Kidney (tissue), 14 donors: ENCODE data around the gene TRIAP1. TPM values are rescaled to one million over a fixed set of nuclear protein-coding genes. Genes with fewer than 3 reads are reported as not detected.

ENCODE experiments used
- DNase-seq, 5 donors: peaks; one replicate each; pipeline ENCODE4 v3.0.0-alpha.2; 2013 to 2020
- FAIRE-seq: peaks from 2 replicates; lab custom pipeline; 2012; peaks lifted over from hg19 to GRCh38; lab: Jason Lieb, UNC
- H3K27ac ChIP-seq, 2 donors: one replicate each; pipeline ENCODE4 v1.7.0; 2013; ENCODE audit warnings: low read depth in 2 of 2, low read length in 2 of 2, inconsistent platforms in 1 of 2
- H3K27me3 ChIP-seq: one replicate; pipeline ENCODE4 v1.7.1; 2013; ENCODE audit warnings: low read length, inconsistent platforms; ENCODE audit not compliant: control insufficient read depth, insufficient read depth
- H3K36me3 ChIP-seq, 3 donors: one replicate each; pipeline versions ENCODE4 v1.7.0 to v1.7.1; 2013; ENCODE audit warnings: low read length in 3 of 3, control low read depth in 1 of 3, inconsistent platforms in 1 of 3; ENCODE audit not compliant: insufficient read depth in 3 of 3, control insufficient read depth in 2 of 3
- H3K4me1 ChIP-seq, 3 donors: one replicate each; pipeline versions ENCODE4 v1.7.0 to v1.7.1; 2013; ENCODE audit warnings: low read length in 3 of 3, inconsistent platforms in 1 of 3, low read depth in 1 of 3; ENCODE audit not compliant: control insufficient read depth in 2 of 3, insufficient read depth in 2 of 3
- H3K4me3 ChIP-seq, 3 donors: one replicate each; pipeline versions ENCODE4 v1.7.0 to v1.8.1; 2013; ENCODE audit warnings: low read length in 3 of 3, control low read depth in 1 of 3, inconsistent platforms in 1 of 3
- H3K9ac ChIP-seq, 3 donors: one replicate each; pipeline versions ENCODE4 v1.7.0 to v1.7.1; 2013; ENCODE audit warnings: low read length in 3 of 3, control low read depth in 1 of 3, inconsistent platforms in 1 of 3
- H3K9me3 ChIP-seq, 3 donors: one replicate each; pipeline versions ENCODE4 v1.7.0 to v1.7.1; 2013; ENCODE audit warnings: low read length in 3 of 3, control low read depth in 1 of 3, inconsistent platforms in 1 of 3; ENCODE audit not compliant: control insufficient read depth in 2 of 3, insufficient read depth in 1 of 3
- CTCF ChIP-seq: IDR thresholded peaks from 3 replicates; pipeline ENCODE4 v1.5.1; 2012; ENCODE audit warnings: mild to moderate bottlenecking, moderate library complexity, borderline replicate concordance; ENCODE audit not compliant: insufficient read depth; ENCODE audit errors: extremely low read depth
- intact Hi-C: fragments of 100-400 bp; cut with DNase I; formaldehyde crosslinking; loops from one replicate; pipeline ENCODE4 v1.11.1; 2022
- polyA plus RNA-seq: library from polyadenylated mRNA; stranded (reverse); fragments of 350-450 nt; fragmentation: Illumina TruSeq; extraction: RNeasy Lipid Tissue Mini Kit (QIAGEN cat#74804); gene quantifications from one replicate; pipeline ENCODE4 v1.2.3, GENCODE V29; 2014; ENCODE audit warnings: low read depth, low replicate concordance; ENCODE audit not compliant: insufficient read depth
- total RNA-seq: library from RNA; stranded (reverse); fragmentation: NEBNext Ultra II Directional; extraction: Animal tissue kit (Norgen Biotek cat#: 25700); gene quantifications from one replicate; pipeline ENCODE4 v1.2.1, GENCODE V29; 2021
- donor health status: control.
- donor health status: control.
- donor health status: control.
- donor health status: control.
- donor health status: control.
- donor health status: DM: yes; HTN: yes; CAD: no.
- donor health status: Normal renal cell carcinoma (clear cell type).

TRIAP1 gene
- total and polyA plus RNA-seq, 2 donors from 2014 or later = 15.6 to 28.2 TPM

- no peak overlapping the region for H3K4me3 ChIP-seq
- intact Hi-C loops = no loop called here
- no peak overlapping the region for H3K27ac ChIP-seq
- peak in 4 of 5 donors; percentile 81 to 86 (median 86) for DNase-seq
- no peak for FAIRE-seq
- H3K4me1 ChIP-seq = no peaks in the 10 kb centered on the region
- no peaks in the 10 kb centered on the region for H3K9me3 ChIP-seq
- H3K36me3 ChIP-seq = no peaks in the 10 kb centered on the region
- H3K9ac ChIP-seq = no peak overlapping the region
- no peak for TF ChIP-seq CTCF
- H3K27me3 ChIP-seq = no peaks in the 10 kb centered on the region
These were observed 44.0 kb downstream of the TRIAP1 start for GRCh38 chr12:120402217-120402616.

- Histone ChIP-seq H3K9ac (no peak overlapping the region), H3K4me1 (no peaks in the 10 kb centered on the region), H3K27me3 (no peaks in the 10 kb centered on the region), H3K27ac (no peak overlapping the region), H3K9me3 (no peaks in the 10 kb centered on the region), H3K4me3 (no peak overlapping the region), H3K36me3 (no peaks in the 10 kb centered on the region)
- intact Hi-C loops = no loop called here
- DNase-seq (no peak), FAIRE-seq (no peak)
- TF ChIP-seq CTCF = no peak
These were observed 46.7 kb downstream of the TRIAP1 start for GRCh38 chr12:120399531-120399930.

- H3K9me3 ChIP-seq = no peaks in the 10 kb centered on the region
- TF ChIP-seq CTCF = no peak
- H3K4me1 ChIP-seq = no peaks in the 10 kb centered on the region
- no peaks in the 10 kb centered on the region for H3K27me3 ChIP-seq
- H3K9ac ChIP-seq = no peak overlapping the region
- FAIRE-seq (no peak), DNase-seq (peak in 4 of 5 donors; percentile 72 to 80 (median 74))
- no peak overlapping the region for H3K27ac ChIP-seq
- intact Hi-C loops = no loop called here
- no peaks in the 10 kb centered on the region for H3K36me3 ChIP-seq
- no peak overlapping the region for H3K4me3 ChIP-seq
These were observed 48.2 kb downstream of the TRIAP1 start for GRCh38 chr12:120397824-120398540.
